HK-2 (cell line): ENCODE measurements around the gene CASZ1.

Experiments used
- DNase-seq: peaks from one replicate; pipeline ENCODE4 v3.0.0-alpha.2; 2018; ENCODE audit not compliant: unreplicated experiment

The CASZ1 gene

GRCh38 chr1:10795276-10796021, 997 bp downstream of the CASZ1 start:
- DNase-seq: no peak

DNA sequence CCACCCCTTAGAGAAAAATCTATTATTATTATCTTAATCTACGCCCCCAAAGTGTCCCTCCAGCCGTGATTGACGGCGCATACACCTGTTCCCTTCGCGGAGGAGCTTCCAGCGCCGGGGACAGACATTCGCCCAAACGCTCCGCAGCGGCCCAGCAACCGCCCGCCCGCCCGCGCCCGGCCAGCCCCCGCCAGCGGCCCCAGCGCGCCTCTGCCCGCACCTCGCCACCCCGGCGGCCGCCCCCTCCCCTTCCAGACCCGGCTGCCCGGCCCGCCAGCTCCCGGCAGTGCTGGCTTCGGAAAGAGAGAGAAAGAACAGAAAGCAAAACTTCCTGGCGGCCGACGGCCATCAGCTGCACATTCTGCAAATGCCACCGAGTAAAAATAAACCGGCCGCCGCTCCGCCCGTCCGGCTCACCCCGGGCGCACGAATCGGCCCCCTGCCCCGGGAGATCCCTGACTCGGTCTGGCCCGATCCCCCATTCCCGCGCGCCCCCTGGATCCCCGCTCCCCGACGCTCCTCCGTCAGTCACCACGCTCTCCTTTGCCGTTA, 1.6 kb downstream of the CASZ1 start:
- no peak for DNase-seq

GRCh38 chr1:10793129-10793651, 3.3 kb downstream of the CASZ1 start:
- no peak for DNase-seq

DNA sequence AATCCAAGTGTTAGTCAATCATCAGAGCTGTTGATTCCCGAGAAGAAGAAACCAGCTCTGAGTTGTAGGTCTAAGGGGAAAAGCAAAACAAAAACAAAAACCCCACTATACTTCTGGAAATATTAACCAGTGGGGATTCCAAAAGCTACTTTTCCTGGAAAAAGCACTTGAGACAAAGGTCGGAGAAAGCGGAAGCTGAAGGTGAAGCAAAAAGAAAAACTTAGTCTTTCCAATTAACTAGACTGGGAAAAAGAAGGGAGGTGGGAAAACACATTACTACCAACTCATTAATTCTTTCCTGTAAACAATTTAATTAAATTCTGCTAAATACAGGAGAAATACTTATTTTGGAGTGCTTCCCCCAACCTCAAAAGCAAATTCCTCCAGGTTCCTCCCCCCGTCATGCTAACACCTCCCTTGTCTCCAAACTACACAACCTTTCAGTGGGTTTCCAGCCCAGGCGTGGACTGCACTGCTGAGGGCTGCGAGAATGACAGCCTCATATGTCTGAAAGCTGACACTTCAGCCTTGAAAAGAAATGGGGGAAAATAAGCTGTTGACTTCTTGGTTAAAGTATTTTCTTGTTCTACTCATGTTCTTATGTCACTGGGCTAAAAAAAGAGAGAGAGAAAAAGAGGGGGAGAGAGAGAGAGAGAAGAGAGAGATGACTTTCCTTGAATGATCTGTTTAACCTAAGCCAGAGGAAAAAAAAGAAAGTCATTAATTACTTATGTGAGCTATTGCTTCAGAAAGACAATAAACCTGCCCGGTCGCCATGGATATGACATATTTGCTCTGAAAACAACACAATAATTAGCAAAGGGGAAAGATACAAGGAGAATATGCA, 5.1 kb downstream of the CASZ1 start:
- no peak for DNase-seq

DNA sequence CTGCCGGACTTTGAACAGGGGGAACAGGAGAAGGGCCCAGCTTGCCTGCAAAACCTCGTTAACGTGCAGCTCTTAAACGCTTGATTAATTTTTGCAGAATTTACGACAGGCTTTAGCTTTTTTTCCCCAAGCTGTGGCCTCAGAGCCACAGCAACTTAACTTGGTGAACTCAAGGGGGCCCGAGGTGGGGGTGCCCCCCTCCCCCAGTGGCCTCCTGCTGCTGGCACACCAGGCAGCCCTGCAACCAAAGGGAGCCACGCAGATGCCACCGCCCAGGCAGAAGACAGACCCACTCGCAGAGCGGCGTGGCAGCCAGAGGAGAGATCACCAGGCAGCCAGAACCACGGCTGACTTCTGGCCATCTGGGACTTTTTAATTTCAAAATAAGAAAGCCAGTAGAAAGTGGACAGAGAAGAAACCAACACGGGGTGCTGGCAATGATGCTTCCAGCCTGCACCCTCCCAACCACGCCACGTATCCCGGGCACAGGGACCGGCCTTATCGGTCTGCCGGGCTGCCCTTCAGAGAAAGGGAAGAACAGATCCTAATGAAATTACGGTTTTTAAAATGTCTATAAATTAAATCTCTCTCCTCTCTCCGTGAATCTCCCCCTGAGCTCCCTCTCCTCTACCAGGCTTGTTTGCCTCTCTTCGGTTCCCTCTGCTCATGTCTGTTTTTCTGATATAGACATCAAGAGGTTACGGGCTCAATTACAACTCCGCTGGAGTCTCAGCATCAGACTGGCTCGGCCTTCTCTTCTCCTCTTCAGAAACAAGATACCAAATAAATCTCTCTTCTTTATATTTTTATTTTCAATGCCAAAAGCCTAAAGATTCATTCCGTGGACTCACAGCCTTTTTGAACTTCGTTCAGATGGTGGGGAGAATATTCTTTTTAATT, 6.4 kb downstream of the CASZ1 start:
- no peak for DNase-seq

DNA sequence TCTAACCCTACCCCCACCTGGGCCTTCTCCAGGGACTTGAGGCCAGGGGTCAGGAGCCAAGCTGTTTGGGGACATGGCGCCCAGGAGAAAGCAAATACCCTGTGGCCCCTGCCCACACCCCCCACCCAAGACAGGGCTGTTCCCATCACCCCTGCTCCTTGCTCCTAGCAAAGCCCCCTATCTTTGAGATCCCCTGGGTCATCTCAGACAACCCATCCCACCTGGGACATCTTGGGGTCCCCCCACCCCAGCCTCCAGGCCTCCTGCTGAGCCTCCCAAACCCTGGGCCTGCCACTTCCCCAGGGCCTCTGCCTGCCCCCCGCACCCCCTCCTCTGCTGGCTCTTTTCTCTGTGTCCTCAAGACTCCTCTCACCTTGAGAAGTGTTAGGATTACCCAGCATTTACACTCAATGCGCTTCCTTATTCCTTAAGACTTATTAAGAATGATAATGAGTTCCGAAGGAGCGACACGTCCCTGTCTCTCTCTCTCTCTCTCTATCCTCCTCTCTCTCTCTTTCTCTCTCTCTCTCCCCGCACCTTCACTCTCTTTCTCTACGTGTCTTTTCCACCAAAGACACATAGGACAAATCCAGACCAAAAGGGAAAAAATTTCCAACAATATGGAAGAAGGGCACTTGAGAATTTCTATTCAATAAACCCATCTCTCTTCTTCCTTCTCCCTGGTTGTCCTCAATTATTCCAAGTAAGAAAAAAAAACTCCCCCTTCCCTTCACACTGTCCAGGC, 7.2 kb downstream of the CASZ1 start:
- no peak for DNase-seq

- DNase-seq: no peak
Observed at GRCh38 chr1:10788592-10789006, 7.8 kb downstream of the CASZ1 start.

DNA sequence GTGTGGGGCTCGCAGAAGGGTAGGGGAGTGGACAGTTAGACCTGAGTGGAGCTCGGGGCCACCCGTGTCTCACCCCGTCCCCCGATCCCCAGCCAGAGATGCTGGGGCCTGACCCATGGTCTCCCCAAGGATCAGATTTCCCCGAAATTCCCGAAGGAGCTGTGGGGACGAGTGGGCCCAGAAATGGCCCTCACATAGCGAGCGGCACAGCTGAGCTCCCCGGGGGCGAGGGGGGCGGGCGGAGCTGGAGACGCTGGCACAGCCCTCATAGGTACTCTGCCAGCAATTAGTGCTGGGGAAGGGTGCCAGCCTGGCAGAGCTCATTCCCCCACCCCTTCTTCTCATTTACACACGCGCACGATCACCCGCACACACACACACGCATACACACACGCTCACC, 9.2 kb downstream of the CASZ1 start:
- no peak for DNase-seq

DNA sequence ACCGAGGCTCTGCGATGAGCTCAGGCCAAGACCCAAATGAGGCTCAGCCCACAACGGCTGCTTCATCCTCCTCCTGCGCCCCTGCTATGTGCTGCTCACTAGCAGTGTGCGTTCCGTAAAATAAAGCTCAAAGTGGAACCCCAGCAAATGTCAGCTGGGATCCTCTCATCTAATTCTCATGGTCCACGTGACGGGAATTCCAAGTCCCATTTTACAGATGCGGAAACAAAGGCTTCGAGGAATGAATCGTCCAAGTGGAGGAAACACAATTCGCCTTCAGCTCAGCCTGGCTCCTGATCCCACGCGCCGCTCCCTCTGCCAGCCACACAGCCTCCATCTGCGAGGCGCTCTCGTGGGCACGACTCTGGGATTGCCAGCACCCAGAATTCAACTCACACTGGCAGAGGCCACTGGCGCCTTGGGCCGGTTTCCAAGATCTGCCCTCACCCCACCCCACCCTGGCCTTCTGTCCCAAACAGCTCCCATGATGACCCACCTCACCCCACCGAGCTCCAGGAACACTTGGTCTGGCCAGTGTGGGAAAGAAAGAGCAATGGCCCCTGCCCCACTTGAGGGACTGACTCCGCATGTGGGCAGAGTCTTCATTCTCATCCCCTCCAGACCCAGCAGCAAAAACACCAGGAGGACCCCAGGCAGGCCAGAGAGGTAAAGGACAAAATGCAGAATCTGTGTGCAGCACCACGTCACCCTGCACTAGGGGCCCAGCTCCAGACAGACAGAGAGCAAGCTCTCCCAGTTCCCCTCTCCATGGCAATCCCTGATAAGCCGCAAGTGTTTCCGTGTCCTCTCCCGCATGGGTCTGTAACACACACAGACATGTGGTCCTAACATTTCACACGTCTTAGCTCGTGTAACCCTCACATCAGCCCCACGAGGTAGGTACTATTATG, 10.5 kb downstream of the CASZ1 start:
- DNase-seq: no peak

- no peak for DNase-seq
Observed at GRCh38 chr1:10784998-10785727, 11.3 kb downstream of the CASZ1 start.

GRCh38 chr1:10782491-10783244, 13.8 kb downstream of the CASZ1 start:
- DNase-seq: no peak

DNA sequence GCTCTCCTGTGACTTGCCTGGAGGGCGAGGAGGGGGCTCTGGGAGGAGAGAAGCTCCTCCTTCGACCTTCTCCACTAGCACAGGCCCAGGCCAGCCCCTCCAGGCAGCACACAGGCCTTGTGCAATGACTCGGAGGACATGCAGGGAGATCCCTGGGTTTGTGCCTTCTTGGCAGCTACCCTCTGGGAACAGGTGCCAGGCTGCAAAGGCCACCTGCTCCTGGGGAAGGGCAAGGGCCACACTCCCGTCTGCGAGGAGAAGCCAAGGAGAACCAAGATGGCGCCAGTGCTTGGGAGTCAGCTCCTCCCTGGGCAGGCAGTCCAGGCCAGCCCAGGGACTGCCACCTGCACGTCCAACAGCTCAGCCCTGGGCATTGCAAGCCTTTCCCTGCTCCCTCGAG, 15.3 kb downstream of the CASZ1 start:
- DNase-seq: no peak

DNA sequence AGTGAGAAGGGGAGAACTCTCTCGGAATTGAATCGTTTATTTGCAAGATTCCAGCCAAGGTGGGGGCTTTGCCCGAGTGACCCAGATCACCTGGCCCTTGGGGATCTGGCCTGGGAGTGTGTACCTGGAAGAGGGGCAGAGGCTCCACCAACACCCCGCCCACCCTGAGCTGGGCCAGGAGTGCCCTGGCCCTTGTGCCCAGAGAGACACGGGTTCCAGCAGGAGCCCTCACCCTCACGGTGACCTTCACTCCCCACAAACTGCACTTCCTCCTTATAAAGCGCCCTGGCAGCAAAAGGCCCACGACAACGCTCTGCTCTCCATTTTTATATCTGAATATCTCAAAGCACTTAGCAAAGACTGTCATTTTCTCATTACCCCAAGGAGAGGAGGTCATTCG, 16.6 kb downstream of the CASZ1 start:
- DNase-seq: no peak

DNA sequence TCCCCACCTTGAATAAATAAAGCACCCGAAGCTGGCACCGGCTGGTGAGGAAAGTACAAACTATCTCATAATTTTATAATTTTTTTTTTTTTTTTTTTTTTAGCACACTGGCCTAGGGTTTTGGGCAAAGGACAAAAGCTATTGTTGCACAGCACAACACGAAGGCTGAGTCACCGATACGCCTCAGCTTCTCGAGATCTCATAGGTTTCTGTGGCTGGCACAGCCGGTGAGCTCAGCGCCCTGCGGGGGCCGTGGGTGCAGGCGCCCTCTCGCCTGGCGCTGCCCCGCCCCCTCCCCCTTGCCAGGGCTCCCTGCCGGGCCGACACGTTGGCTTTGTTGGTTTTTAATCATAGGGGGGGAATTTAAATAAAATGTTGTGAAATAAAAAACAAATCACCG, 17.2 kb downstream of the CASZ1 start:
- DNase-seq: no peak

DNA sequence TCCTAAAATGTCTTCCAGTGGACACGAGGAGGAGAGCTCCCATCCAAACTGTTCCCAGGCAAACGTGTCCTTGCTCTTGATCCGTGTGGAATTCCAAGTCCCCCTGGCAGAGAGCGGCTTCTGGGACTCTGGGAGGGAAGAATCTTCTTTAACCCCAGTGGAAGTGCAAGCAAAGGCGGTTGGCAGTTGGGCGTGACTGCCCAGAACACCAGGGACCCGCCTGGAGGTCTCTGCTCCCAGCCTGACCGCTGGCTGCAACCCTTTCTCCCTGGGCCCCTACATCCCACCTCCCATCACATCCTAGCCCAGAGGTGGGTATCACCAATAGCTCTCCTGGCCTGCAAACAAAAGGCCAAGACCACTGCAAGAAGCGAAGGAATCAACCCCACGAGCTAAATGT, 17.8 kb downstream of the CASZ1 start:
- no peak for DNase-seq

DNA sequence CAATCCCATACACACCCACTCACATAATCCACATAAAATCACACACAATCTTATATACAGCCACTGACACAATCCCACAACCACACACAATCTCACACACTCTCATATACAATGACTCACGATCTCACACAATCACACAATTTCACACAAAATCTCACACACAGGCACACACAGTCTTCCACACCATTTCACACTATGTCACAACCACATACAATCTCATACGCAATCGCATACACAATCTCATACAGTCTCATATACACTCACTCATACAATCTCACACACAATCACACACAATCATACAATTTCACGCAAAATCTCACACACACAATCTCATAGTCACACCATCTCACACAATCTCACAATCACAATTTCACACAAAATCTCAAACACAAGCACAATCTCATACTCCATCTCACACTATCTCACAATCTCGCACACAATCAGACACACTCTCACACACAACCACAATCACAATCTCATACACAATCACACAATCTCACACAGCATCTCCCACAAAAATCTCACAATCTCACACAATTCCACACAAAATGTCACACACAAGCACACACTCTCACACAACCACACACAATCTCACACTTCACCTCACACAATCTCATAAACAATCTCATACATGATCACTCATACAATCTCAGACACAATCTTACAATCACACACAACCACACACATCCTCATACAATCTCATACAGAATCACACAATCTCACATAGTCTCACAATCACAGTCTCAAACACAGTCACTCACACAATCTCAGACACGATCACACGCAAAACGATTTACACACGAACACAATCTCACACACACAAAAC, 18.5 kb downstream of the CASZ1 start:
- no peak for DNase-seq

GRCh38 chr1:10776190-10776905, 20.1 kb downstream of the CASZ1 start:
- no peak for DNase-seq
